GM19025 (cell line): Measurements from ENCODE around the gene NINJ1.

ENCODE experiments used
- ATAC-seq: cut with Tn5 transposase; IDR thresholded peaks from one replicate; pipeline ENCODE4 v1.9.1; 2021; ENCODE audit warnings: mild to moderate bottlenecking, low read depth, moderate library complexity; ENCODE audit not compliant: unreplicated experiment

NINJ1 gene

GRCh38 chr9:93091453-93092081, 42.5 kb downstream of the NINJ1 start:
- no peak for ATAC-seq

- ATAC-seq = no peak
These were observed 43.0 kb downstream of the NINJ1 start for GRCh38 chr9:93091056-93091452.

GRCh38 chr9:93090091-93090655, 43.9 kb downstream of the NINJ1 start:
- ATAC-seq = no peak

- no peak for ATAC-seq
These were observed 44.5 kb downstream of the NINJ1 start for GRCh38 chr9:93089481-93089991.

GRCh38 chr9:93089024-93089423, 45.0 kb downstream of the NINJ1 start:
- ATAC-seq = no peak

- no peak for ATAC-seq
These were observed 45.4 kb downstream of the NINJ1 start for GRCh38 chr9:93088656-93089015.

GRCh38 chr9:93087971-93088655, 45.9 kb downstream of the NINJ1 start:
- no peak for ATAC-seq

- no peak for ATAC-seq
These were observed 47.4 kb downstream of the NINJ1 start for GRCh38 chr9:93086447-93087224.

GRCh38 chr9:93085676-93086075, 48.4 kb downstream of the NINJ1 start:
- ATAC-seq = no peak

GRCh38 chr9:93084471-93084881, 49.6 kb downstream of the NINJ1 start:
- ATAC-seq = no peak

GRCh38 chr9:93083592-93084470, 50.2 kb downstream of the NINJ1 start:
- ATAC-seq = no peak

- no peak for ATAC-seq
These were observed 51.1 kb downstream of the NINJ1 start for GRCh38 chr9:93082841-93083411.

- ATAC-seq = no peak
These were observed 52.1 kb downstream of the NINJ1 start for GRCh38 chr9:93081931-93082330.

- ATAC-seq = no peak
These were observed 52.9 kb downstream of the NINJ1 start for GRCh38 chr9:93081081-93081529.

GRCh38 chr9:93080406-93080805, 53.6 kb downstream of the NINJ1 start:
- ATAC-seq = no peak

- ATAC-seq = no peak
These were observed 54.7 kb downstream of the NINJ1 start for GRCh38 chr9:93079371-93079770.

- ATAC-seq = no peak
These were observed 56.2 kb downstream of the NINJ1 start for GRCh38 chr9:93077811-93078210.

GRCh38 chr9:93077367-93077766, 56.7 kb downstream of the NINJ1 start:
- no peak for ATAC-seq

- ATAC-seq = no peak
These were observed 57.3 kb downstream of the NINJ1 start for GRCh38 chr9:93076792-93077128.
